Ovary (tissue), 9 donors: ENCODE results near the gene DOCK4. TPM values are rescaled to one million over a fixed set of nuclear protein-coding genes. Genes with fewer than 3 reads are reported as not detected.

Source experiments
- DNase-seq, 5 donors: peaks; one replicate each; pipeline ENCODE4 v3.0.0-alpha.2; 2019 to 2020
- H3K27ac ChIP-seq, 2 donors: fragments of 200-600 bp; one replicate each; pipeline versions ENCODE4 v1.5.1 to v1.8.0; 2019 to 2022
- H3K27me3 ChIP-seq: fragments of 200-600 bp; one replicate; pipeline ENCODE4 v1.8.0; 2022
- H3K36me3 ChIP-seq: fragments of 200-600 bp; sonication (generic); one replicate; pipeline ENCODE4 v1.5.1; 2019
- H3K4me1 ChIP-seq: one replicate; pipeline ENCODE4 v1.8.1; 2013; ENCODE audit warnings: mild to moderate bottlenecking, moderate library complexity; ENCODE audit not compliant: insufficient read depth
- H3K4me3 ChIP-seq: fragments of 200-600 bp; sonication (generic); one replicate; pipeline ENCODE4 v1.5.1; 2017
- H3K9me3 ChIP-seq, 2 donors: fragments of 200-600 bp in 1 of 2; sonication (generic) in 1 of 2; one replicate each; pipeline versions ENCODE4 v1.5.1 to v1.8.1; 2013 to 2019; ENCODE audit warnings: mild to moderate bottlenecking in 1 of 2, moderate library complexity in 1 of 2
- CTCF ChIP-seq, 3 donors: fragments of 450-650 bp in 2 of 3; fragments of 200-600 bp in 1 of 3; IDR thresholded peaks; one replicate each; pipeline versions ENCODE4 v1.5.1 to v1.8.0; 2016 to 2022; ENCODE audit warnings: antibody characterized with exemption in 3 of 3, mild to moderate bottlenecking in 1 of 3
- EP300 ChIP-seq: sonication (generic); formaldehyde crosslinking; IDR thresholded peaks from one replicate; pipeline ENCODE4 v1.6.1; 2017; ENCODE audit warnings: antibody characterized with exemption
- POLR2A ChIP-seq: fragments of 450-650 bp; IDR thresholded peaks from one replicate; pipeline ENCODE4 v1.6.1; 2017; ENCODE audit warnings: antibody characterized with exemption, mild to moderate bottlenecking, moderate library complexity
- WGBS, 3 donors: extraction: QIAGEN DNeasy Blood & Tissue Kit in 1 of 3; methylation state at CpG; one replicate each; pipeline versions ENCODE4 v1.1.5 to v1.1.7; 2013 to 2017; 5-methylcytosine and 5-hydroxymethylcytosine counted together
- intact Hi-C, 4 donors: fragments of 100-400 bp; cut with DNase I; formaldehyde crosslinking; loops; one replicate each; pipeline versions ENCODE4 v1.11.0 to v1.15.1; 2022 to 2023
- polyA plus RNA-seq, 2 donors: library from polyadenylated mRNA; stranded (reverse); fragments of 200-250 nt in 1 of 2; fragments of 350-450 nt in 1 of 2; fragmentation: Illumina TruSeq in 1 of 2; extraction: RNeasy Lipid Tissue Mini Kit (QIAGEN cat#74804) in 1 of 2; gene quantifications; one replicate each; pipeline ENCODE4 v1.2.3, GENCODE V29; 2013 to 2014
- total RNA-seq, 7 donors: library from RNA; depleted of rRNA in 2 of 7; stranded (reverse); fragments of >200 nt in 2 of 7; fragmentation: NEBNext Ultra II Directional in 3 of 7; extraction: Animal tissue kit (Norgen Biotek cat#: 25700) in 3 of 7; gene quantifications; one replicate each; pipeline versions ENCODE4 v1.1.0 to v1.2.4, GENCODE V29; 2016 to 2023
- donor health status: DM: no; HTN: no; CAD: no; lungs with moderate emphysema.
- donor health status: DM: no; HTN: no; CAD: no.
- donor health status: Bipolar disorder and iron deficiency.
- donor health status: DM: yes; HTN: yes; CAD: no.
- donor health status: DM: no; HTN: no; CAD: no.
- donor health status: DM: yes; HTN: yes; CAD: no.

The DOCK4 gene
- total and polyA plus RNA-seq, 9 donors: 9.5 to 39.7 (median 27.3) TPM

- Histone ChIP-seq H3K4me1 (peaks cover 3% of the 10 kb centered on the region), H3K36me3 (no peaks in the 10 kb centered on the region), H3K4me3 (no peak overlapping the region), H3K27me3 (no peaks in the 10 kb centered on the region), H3K27ac (no peak overlapping the region), H3K9me3 (no peaks in the 10 kb centered on the region)
- intact Hi-C loops: no loop called here
- no peak for DNase-seq
- TF ChIP-seq POLR2A (no peak), EP300 (no peak), CTCF (IDR thresholded peaks at IDR 0.05) (no peak)
- 82 to 86% (median 83%) methylated on average over 3 of the region's 3 CpGs for WGBS, 3 donors
These were observed 27.0 kb upstream of the DOCK4 start for GRCh38 chr7:112233048-112233697.

GRCh38 chr7:112232212-112232978 lies 26.2 kb upstream of the DOCK4 start:
- Histone ChIP-seq H3K4me3 (no peak overlapping the region), H3K27me3 (no peaks in the 10 kb centered on the region), H3K4me1 (peaks cover 3% of the 10 kb centered on the region), H3K9me3 (no peaks in the 10 kb centered on the region), H3K36me3 (no peaks in the 10 kb centered on the region), H3K27ac (no peak overlapping the region)
- WGBS, 3 donors: 81 to 97% (median 97%) methylated on average over 4 of the region's 4 CpGs
- TF ChIP-seq POLR2A (no peak), EP300 (no peak), CTCF (IDR thresholded peaks at IDR 0.05) (no peak)
- no peak for DNase-seq
- intact Hi-C loops: no loop called here

GRCh38 chr7:112228632-112229031 lies 22.4 kb upstream of the DOCK4 start:
- H3K4me1 ChIP-seq: peaks cover 9% of the 10 kb centered on the region
- intact Hi-C loops: no loop called here
- no peaks in the 10 kb centered on the region for H3K27me3 ChIP-seq
- no peak overlapping the region for H3K27ac ChIP-seq
- TF ChIP-seq EP300 (no peak), CTCF (IDR thresholded peaks at IDR 0.05) (no peak), POLR2A (no peak)
- H3K36me3 ChIP-seq: no peaks in the 10 kb centered on the region
- WGBS, 3 donors: 93 to 95% (median 94%) methylated on average over 2 of the region's 2 CpGs
- no peaks in the 10 kb centered on the region for H3K9me3 ChIP-seq
- no peak overlapping the region for H3K4me3 ChIP-seq
- DNase-seq: no peak

DNA sequence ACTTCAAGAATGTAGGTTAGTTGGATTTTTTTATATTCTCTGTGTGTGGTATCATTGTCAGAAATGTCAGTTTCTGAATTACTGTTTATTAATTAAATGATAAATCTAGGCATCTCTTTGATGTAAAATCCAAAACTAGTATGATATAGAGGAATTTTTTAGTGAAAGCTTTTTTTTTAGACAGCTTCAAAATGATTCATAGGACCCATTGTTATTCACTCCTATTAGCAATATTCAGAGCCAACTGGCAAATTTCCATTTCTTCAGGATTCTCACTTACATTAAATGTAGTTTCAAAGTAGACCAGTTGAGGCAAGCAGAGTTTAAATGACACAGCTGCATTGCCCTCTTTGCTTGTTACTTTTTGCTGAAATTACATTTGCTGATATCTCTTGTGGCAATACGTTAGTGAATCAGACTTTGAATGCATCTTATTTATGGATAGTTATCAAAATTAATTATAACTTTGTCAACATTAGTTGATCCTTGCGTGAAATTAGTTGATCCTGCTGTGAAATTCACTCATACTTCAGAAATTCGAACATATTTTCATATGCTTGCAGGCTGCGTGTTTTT lies 20.6 kb upstream of the DOCK4 start:
- Histone ChIP-seq H3K27ac (no peak overlapping the region), H3K4me1 (peaks cover 14% of the 10 kb centered on the region), H3K9me3 (no peaks in the 10 kb centered on the region), H3K27me3 (no peaks in the 10 kb centered on the region), H3K36me3 (no peaks in the 10 kb centered on the region), H3K4me3 (no peak overlapping the region)
- TF ChIP-seq EP300 (no peak), POLR2A (no peak), CTCF (IDR thresholded peaks at IDR 0.05) (no peak)
- no peak for DNase-seq
- 49 to 71% (median 61%) methylated on average over 4 of the region's 4 CpGs for WGBS, 3 donors
- intact Hi-C loops: no loop called here
